K562 (cell line): ENCODE results near the gene ATXN1L. TPM values are rescaled to one million over a fixed set of nuclear protein-coding genes. Genes with fewer than 3 reads are reported as not detected.

Experiments used
- ATF1 ChIP-seq, 2 experiments: fragments of 450-650 bp in 1 of 2; IDR thresholded peaks; 2 replicates each; pipeline ENCODE4 v1.6.1; 2016; ENCODE audit warnings: missing compliant biosample characterization in 1 of 2, missing genetic modification characterization in 1 of 2
- BRD4 ChIP-seq: fragments of 200-600 bp; sonication (generic); IDR thresholded peaks from 2 replicates; pipeline ENCODE4 v1.6.1; 2017; ENCODE audit warnings: inconsistent platforms
- CBX1 ChIP-seq: sonication (generic); IDR thresholded peaks from 2 replicates; pipeline ENCODE4 v1.6.1; 2016; ENCODE audit warnings: antibody characterized with exemption, low read depth, mild to moderate bottlenecking
- EGR1 ChIP-seq: fragments of 450-650 bp; conservative IDR thresholded peaks from 2 replicates; pipeline ENCODE4 v1.6.1; 2017; ENCODE audit warnings: mild to moderate bottlenecking
- ETS1 ChIP-seq: conservative IDR thresholded peaks from 2 replicates; pipeline ENCODE4 v1.6.1; 2011; ENCODE audit warnings: low read depth, mild to moderate bottlenecking, low read length; ENCODE audit not compliant: control insufficient read depth
- FOSL1 ChIP-seq: fragments of 200-800 bp; sonication (Bioruptor generic); conservative IDR thresholded peaks from 2 replicates; pipeline ENCODE4 v1.6.1; 2016; ENCODE audit warnings: missing genetic modification characterization, missing compliant biosample characterization
- HES1 ChIP-seq: fragments of 450-650 bp; IDR thresholded peaks from 2 replicates; pipeline ENCODE4 v1.6.1; 2016; ENCODE audit warnings: low read depth, mild to moderate bottlenecking, moderate library complexity
- MTA3 ChIP-seq: fragments of 450-650 bp; formaldehyde crosslinking; IDR thresholded peaks from 2 replicates; pipeline ENCODE4 v1.6.1; 2017; ENCODE audit warnings: mild to moderate bottlenecking, borderline replicate concordance
- NR1H2 ChIP-seq: sonication (generic); formaldehyde crosslinking; IDR thresholded peaks from 2 replicates; pipeline ENCODE4 v1.4.0; 2020; ENCODE audit warnings: mild to moderate bottlenecking, missing genetic modification reagents
- NR2C2 ChIP-seq, 2 experiments: fragments of 200-800 bp in 1 of 2; sonication (Bioruptor generic) in 1 of 2; sonication (generic) in 1 of 2; formaldehyde crosslinking in 1 of 2; IDR thresholded peaks; 2 replicates each; pipeline versions ENCODE4 v1.6.1 to v1.8.0; 2016 to 2022; ENCODE audit warnings: mild to moderate bottlenecking in 1 of 2, missing compliant biosample characterization in 1 of 2, missing genetic modification characterization in 1 of 2, missing genetic modification reagents in 1 of 2
- POLR2B ChIP-seq: fragments of 450-650 bp; IDR thresholded peaks from 2 replicates; pipeline ENCODE4 v1.6.1; 2018; ENCODE audit warnings: low read depth; ENCODE audit not compliant: partially characterized antibody
- ZBTB11 ChIP-seq, 3 experiments: fragments of 200-800 bp in 1 of 3; fragments of 250-450 bp in 1 of 3; fragments of 450-650 bp in 1 of 3; sonication (Bioruptor Pico) in 1 of 3; sonication (Bioruptor generic) in 1 of 3; formaldehyde crosslinking in 1 of 3; IDR thresholded peaks; 2 replicates each; pipeline versions ENCODE4 v1.6.1 to v1.8.0; 2016 to 2022; ENCODE audit warnings: mild to moderate bottlenecking in 2 of 3, missing genetic modification characterization in 2 of 3, missing compliant biosample characterization in 1 of 3, moderate library complexity in 1 of 3
- ZBTB2 ChIP-seq: fragments of 450-650 bp; IDR thresholded peaks from 2 replicates; pipeline ENCODE4 v1.6.1; 2016; ENCODE audit warnings: antibody characterized with exemption
- ZBTB5 ChIP-seq: fragments of 450-650 bp; IDR thresholded peaks from 2 replicates; pipeline ENCODE4 v1.6.1; 2017; ENCODE audit warnings: antibody characterized with exemption
- ZC3H8 ChIP-seq: fragments of 450-650 bp; IDR thresholded peaks from 2 replicates; pipeline ENCODE4 v1.6.1; 2017
- ZNF76 ChIP-seq: fragments of 250-450 bp; sonication (Bioruptor Pico); IDR thresholded peaks from 2 replicates; pipeline ENCODE4 v1.4.0; 2020; ENCODE audit warnings: mild to moderate bottlenecking, moderate library complexity, borderline replicate concordance
- polyA plus RNA-seq, 8 experiments: library from polyadenylated mRNA; depleted of rRNA in 4 of 8; stranded (reverse) in 5 of 8; unstranded in 3 of 8; fragments of >200 nt; fragmentation: Nextera tagmentation in 2 of 8; fragmentation: Illumina TruSeq in 1 of 8; extraction: Ambion mirVana in 2 of 8; extraction: Trizol in 1 of 8; gene quantifications; 2 replicates each; pipeline versions ENCODE4 v1.2.1 to v1.2.3, GENCODE V29; 2011 to 2014; ENCODE audit warnings: inconsistent platforms in 1 of 8, missing spikeins in 1 of 8
- total RNA-seq, 7 experiments: library from RNA; depleted of rRNA in 6 of 7; stranded (reverse); fragments of >200 nt in 6 of 7; fragmentation: Illumina TruSeq in 2 of 7; extraction: Trizol in 2 of 7; gene quantifications; 2 replicates each; pipeline versions ENCODE4 v1.2.1 to v1.2.3, GENCODE V29; 2011 to 2021; ENCODE audit warnings: low replicate concordance in 1 of 7

ATXN1L gene
- total and polyA plus RNA-seq, 9 of the 15 experiments (the other 6 are each of a cell fraction or from before 2014, with no cell fraction given): 1.4 to 11.3 (median 9.3) TPM

GRCh38 chr16:71894921-71895678 lies 49.3 kb downstream of the ATXN1L start, which contains the start of gene IST1 (continued):
- TF ChIP-seq ZBTB2 (peak; percentile 83; the same call in 1 of the 2 replicates), ZBTB11 (CRISPR knock-in tag; IDR thresholded peaks at IDR 0.05) (peak in 1 of 3 experiments; percentile 75; a peak in 1 of 6 replicates), ZC3H8 (0 out of 2 replicates have a peak, but pooled peaks have one; percentile 49), CBX1 (peak; percentile 74; the same call in 1 of the 2 replicates), NR2C2 (CRISPR knock-in tag; IDR thresholded peaks at IDR 0.05) (0 out of 2 replicates have a peak, but pooled peaks have one; percentile 52), NR2C2 (tag; IDR thresholded peaks at IDR 0.05) (peak; percentile 90), MTA3 (peak; percentile 97), ZNF76 (CRISPR knock-in tag) (peak; percentile 20; the same call in 1 of the 2 replicates), EGR1 (peak; percentile 83), ETS1 (peak; percentile 90), BRD4 (0 out of 2 replicates have a peak, but pooled peaks have one; percentile 77), ZBTB5 (peak; percentile 92), POLR2B (peak; percentile 86), ATF1 (CRISPR knock-in tag; IDR thresholded peaks at IDR 0.05) (peak; percentile 66), ATF1 (tag; IDR thresholded peaks at IDR 0.05) (peak; percentile 95), HES1 (no peak; the same call in 1 of the 2 replicates), NR1H2 (peak; percentile 38; the same call in 1 of the 2 replicates), FOSL1 (tag) (peak; percentile 90)
